NT2/D1 (cell line): ENCODE results near the gene LEO1.

ENCODE experiments used
- DNase-seq: peaks from one replicate; pipeline ENCODE4 v3.0.0-alpha.2; 2011; ENCODE audit warnings: low read depth, low spot score
- H3K27me3 ChIP-seq: 2 replicates; pipeline ENCODE4 v1.6.0; 2011; ENCODE audit warnings: mild to moderate bottlenecking; ENCODE audit not compliant: insufficient read length, insufficient read depth
- H3K36me3 ChIP-seq: 2 replicates; pipeline ENCODE4 v1.6.1; 2011; ENCODE audit warnings: mild to moderate bottlenecking, low read length, mixed read lengths; ENCODE audit not compliant: insufficient read depth, insufficient read length
- H3K4me1 ChIP-seq: 2 replicates; pipeline ENCODE4 v1.5.1; 2011; ENCODE audit not compliant: insufficient read depth, insufficient read length
- H3K4me3 ChIP-seq: 2 replicates; pipeline ENCODE4 v1.5.1; 2011; ENCODE audit warnings: low read depth; ENCODE audit not compliant: insufficient read length
- H3K9ac ChIP-seq: 2 replicates; pipeline ENCODE4 v1.6.0; 2011; ENCODE audit warnings: low read depth; ENCODE audit not compliant: insufficient read length
- H3K9me3 ChIP-seq: 2 replicates; pipeline ENCODE4 v1.5.1; 2011; ENCODE audit warnings: mild to moderate bottlenecking, low read length; ENCODE audit not compliant: insufficient read depth
- SUZ12 ChIP-seq: IDR thresholded peaks from 2 replicates; pipeline ENCODE4 v1.6.1; 2011; ENCODE audit not compliant: insufficient read length, insufficient read depth; ENCODE audit errors: extremely low read depth
- YY1 ChIP-seq: IDR thresholded peaks from 2 replicates; pipeline ENCODE4 v1.6.1; 2011; ENCODE audit not compliant: insufficient read length, insufficient read depth
- ZNF274 ChIP-seq: IDR thresholded peaks from 2 replicates; pipeline ENCODE4 v1.6.1; 2011; ENCODE audit warnings: mild to moderate bottlenecking, low read depth, low read length

LEO1 gene

DNA sequence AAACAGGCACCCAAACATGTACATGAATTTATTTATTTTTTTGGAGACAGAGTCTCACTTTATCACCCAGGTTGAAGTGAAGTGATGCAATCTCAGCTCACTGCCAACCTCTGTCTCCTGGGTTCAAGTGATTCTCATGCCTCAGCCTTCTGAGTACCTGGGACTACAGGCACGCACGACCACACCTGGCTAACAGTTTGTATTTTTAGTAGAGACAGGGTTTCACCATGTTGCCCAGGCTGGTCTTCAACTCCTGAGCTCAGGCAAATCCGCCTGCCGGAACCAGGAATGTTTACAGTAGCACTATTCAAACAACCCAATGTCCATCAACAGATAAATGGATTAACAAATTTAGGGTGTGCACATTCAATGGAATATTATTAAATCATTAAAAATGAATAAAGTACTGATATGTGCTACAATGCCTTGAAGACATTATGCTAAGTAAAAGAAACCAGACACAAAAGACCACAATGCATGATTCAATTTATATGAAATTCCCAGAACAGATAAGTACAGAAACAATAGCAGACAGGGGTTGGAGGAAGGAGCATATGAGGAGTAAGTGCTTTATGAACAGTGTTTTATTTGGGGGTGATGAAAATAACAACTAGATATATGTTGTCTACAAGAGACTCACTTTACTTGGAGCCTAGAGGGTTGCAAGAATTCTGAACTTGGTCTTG is 1.3 kb downstream of the LEO1 start:
- H3K9ac ChIP-seq: peak overlapping the region; percentile 95

DNA sequence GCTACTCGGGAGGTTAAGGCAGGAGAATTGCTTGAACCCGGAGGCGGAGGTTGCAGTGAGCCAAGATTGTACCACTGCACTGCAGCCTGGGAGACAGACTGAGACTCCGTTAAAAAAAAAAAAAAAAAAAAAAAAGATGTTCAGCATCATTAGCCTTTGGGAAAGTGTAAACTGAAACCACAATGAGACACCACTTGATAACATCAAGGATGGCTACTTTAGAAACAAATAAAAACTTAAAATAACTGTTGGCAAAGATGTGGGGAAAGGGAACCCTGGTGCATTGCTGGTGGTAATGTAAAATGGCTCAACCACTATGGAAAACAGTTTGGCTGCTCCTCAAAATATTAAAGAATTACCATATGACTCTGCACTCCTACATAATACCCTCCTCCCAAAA is 1.9 kb downstream of the LEO1 start:
- no peak overlapping the region for H3K4me3 ChIP-seq
- H3K36me3 ChIP-seq: peaks cover 2% of the 10 kb centered on the region
- H3K9me3 ChIP-seq: no peaks in the 10 kb centered on the region
- H3K9ac ChIP-seq: no peak overlapping the region
- no peak for DNase-seq
- H3K4me1 ChIP-seq: no peaks in the 10 kb centered on the region
- H3K27me3 ChIP-seq: no peaks in the 10 kb centered on the region
- TF ChIP-seq YY1 (no peak), ZNF274 (no peak), SUZ12 (no peak)

More for the DNA sequence above, 1.3 kb downstream of the LEO1 start:
- TF ChIP-seq SUZ12 (no peak), YY1 (no peak), ZNF274 (no peak)
- H3K9me3 ChIP-seq: no peaks in the 10 kb centered on the region
- H3K36me3 ChIP-seq: peaks cover 2% of the 10 kb centered on the region
- peak overlapping the region; percentile 75 for H3K4me3 ChIP-seq
- no peaks in the 10 kb centered on the region for H3K4me1 ChIP-seq
- H3K27me3 ChIP-seq: no peaks in the 10 kb centered on the region
- no peak for DNase-seq

DNA sequence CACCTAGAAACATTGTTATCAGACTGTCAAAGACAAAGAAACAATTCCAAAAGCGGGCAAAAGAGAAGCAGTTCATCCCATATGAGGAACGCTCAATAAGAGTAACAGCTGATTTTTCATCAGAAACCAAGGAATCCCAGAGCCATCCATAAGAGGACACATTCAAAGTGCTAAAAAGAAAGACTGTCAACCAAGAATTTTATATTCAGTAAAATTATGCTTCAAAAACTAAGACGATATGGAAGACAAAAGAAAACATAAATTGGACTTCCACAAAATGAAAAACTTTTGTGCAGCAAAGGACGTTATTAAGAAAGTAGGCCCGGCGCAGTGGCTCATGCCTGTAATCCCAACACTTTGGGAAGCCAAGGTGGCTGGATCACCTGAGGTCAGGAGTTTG is 4.0 kb downstream of the LEO1 start:
- H3K27me3 ChIP-seq: no peaks in the 10 kb centered on the region
- no peak overlapping the region for H3K4me3 ChIP-seq
- no peak overlapping the region for H3K9ac ChIP-seq
- no peak for TF ChIP-seq YY1
- peaks cover 2% of the 10 kb centered on the region for H3K36me3 ChIP-seq
- H3K4me1 ChIP-seq: no peaks in the 10 kb centered on the region
- no peak for DNase-seq
- H3K9me3 ChIP-seq: no peaks in the 10 kb centered on the region

DNA sequence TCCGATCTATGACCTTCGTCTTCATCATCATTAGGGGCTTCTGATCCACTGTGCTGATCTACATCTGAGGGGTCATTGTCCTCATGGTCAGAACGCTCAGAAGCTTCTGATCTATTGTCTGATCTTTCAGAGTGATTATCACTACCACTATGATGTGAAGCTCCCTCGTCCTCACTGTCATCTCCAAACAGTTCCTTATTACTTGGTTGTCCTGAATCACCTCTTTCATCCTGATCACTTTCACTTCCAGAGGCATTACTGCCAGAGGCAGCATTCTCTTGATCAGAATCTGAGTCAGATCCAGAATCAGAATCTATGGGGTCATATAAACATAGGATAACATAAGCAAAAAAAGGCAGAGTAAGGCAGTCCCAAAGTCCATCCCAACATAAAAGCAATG is 5.4 kb downstream of the LEO1 start:
- Histone ChIP-seq H3K4me3 (no peak overlapping the region), H3K36me3 (peaks cover 5% of the 10 kb centered on the region), H3K4me1 (no peaks in the 10 kb centered on the region), H3K9me3 (no peaks in the 10 kb centered on the region), H3K9ac (no peak overlapping the region), H3K27me3 (no peaks in the 10 kb centered on the region)
- DNase-seq: no peak
- TF ChIP-seq YY1 (no peak), SUZ12 (no peak), ZNF274 (no peak)

DNA sequence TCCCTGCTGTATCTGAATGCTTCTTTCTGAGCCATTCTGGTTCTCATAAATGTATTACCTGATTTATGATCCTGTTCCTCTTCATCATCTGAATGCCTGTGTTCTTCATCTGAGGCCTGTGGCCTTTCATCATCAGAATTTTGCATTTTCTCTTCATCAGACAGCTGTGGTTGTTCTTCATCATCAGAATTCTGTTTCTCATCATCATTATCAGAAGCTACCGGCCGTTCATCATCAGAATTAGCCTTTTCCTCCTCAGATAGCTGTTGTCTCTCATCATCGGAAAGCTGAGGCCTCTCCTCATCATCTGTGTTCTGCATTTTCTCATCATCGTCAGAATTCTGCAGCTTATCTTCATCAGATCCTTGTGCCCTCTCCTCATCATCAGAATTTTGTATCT is 5.9 kb downstream of the LEO1 start:
- Histone ChIP-seq H3K27me3 (no peaks in the 10 kb centered on the region), H3K4me1 (no peaks in the 10 kb centered on the region), H3K9me3 (no peaks in the 10 kb centered on the region), H3K36me3 (peaks cover 8% of the 10 kb centered on the region), H3K9ac (no peak overlapping the region), H3K4me3 (no peak overlapping the region)
- no peak for TF ChIP-seq YY1
- TF ChIP-seq ZNF274: no peak
- TF ChIP-seq SUZ12: no peak
- DNase-seq: no peak

DNA sequence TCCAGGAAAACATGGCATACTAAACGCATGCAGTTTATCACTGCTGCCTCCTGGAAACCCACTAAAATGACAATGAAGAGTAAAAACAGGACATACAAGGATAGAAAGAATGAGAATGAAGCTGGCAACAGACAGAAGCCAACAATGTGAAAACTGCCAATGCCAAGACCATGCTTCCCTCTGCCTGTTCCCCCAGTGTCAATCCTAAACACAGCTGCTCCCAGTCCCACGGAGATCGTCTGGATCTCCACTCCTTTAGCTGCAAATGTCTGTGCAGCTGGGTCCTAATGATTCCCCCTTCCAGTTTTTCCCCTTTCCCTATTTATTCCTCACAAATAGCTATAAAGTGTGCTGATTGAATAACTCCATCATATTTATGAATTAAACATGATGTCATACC is 16.1 kb downstream of the LEO1 start:
- no peak for DNase-seq
- TF ChIP-seq ZNF274: no peak
- TF ChIP-seq SUZ12: no peak
- no peak for TF ChIP-seq YY1
- Histone ChIP-seq H3K4me1 (no peaks in the 10 kb centered on the region), H3K9me3 (no peaks in the 10 kb centered on the region), H3K4me3 (no peak overlapping the region), H3K9ac (no peak overlapping the region), H3K27me3 (no peaks in the 10 kb centered on the region), H3K36me3 (peaks cover 25% of the 10 kb centered on the region)

DNA sequence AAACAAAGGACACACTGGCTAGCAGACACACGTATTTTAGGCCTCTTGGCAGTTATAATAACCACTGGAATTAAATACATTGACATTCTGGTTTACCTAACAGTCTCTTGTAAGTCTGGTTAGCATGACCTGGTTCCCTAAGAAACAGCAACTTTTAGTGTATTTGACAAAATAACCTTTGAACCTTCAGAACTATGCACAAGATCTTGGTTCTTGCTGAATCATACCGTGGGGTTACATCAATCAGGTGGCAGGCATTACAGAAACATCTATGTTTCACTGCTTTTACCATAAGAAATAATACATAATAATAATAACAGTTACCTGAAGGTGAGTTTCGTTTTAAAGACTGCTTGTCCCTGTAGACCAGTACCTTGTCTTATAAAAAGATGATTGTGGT is 18.8 kb downstream of the LEO1 start:
- H3K36me3 ChIP-seq: peaks cover 30% of the 10 kb centered on the region
- no peaks in the 10 kb centered on the region for H3K9me3 ChIP-seq
- no peak for DNase-seq
- no peaks in the 10 kb centered on the region for H3K27me3 ChIP-seq
- H3K9ac ChIP-seq: no peak overlapping the region
- no peaks in the 10 kb centered on the region for H3K4me1 ChIP-seq
- H3K4me3 ChIP-seq: no peak overlapping the region
- TF ChIP-seq ZNF274: no peak
- TF ChIP-seq YY1: no peak
- no peak for TF ChIP-seq SUZ12

DNA sequence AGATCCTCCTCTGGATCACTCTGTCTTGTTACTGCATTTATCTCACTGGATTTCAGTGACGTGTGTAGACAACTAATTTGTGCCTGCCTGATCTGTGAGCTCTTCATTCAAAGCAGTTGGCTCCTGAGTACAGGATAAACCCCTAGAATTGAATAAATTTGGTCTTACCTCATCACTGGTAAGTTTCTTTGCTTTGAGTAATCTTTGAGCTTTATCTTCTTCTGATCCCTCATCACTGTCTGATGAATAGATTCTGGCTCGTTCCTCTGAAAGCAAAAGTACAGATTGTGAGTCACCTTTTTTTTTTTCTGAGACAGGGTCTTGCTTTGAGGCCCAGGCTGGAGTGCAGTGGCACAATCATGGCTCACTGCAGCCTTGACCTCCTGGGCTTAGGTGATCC is 24.5 kb downstream of the LEO1 start:
- H3K36me3 ChIP-seq: peaks cover 35% of the 10 kb centered on the region
- H3K27me3 ChIP-seq: no peaks in the 10 kb centered on the region
- no peak overlapping the region for H3K9ac ChIP-seq
- DNase-seq: no peak
- TF ChIP-seq YY1: no peak
- no peak for TF ChIP-seq ZNF274
- TF ChIP-seq SUZ12: no peak
- no peaks in the 10 kb centered on the region for H3K9me3 ChIP-seq
- no peak overlapping the region for H3K4me3 ChIP-seq
- no peaks in the 10 kb centered on the region for H3K4me1 ChIP-seq
